Stimulated activated CD4-positive, alpha-beta T cell treated with anti-CD3 and anti-CD28 coated beads, TNF-alpha, amount 100 ng/mL, for 48 hours (primary cell): ENCODE data around the gene SLC49A3.
"Not testable (repeated sequence)": the region's sequence is repeated elsewhere in the genome, so short reads cannot be mapped to it uniquely, and the experiment has no call there.

Source experiments
- DNase-seq, 3 donors: peaks; one replicate each; pipeline ENCODE4 v3.0.0-alpha.2; 2020; ENCODE audit warnings: low read depth in 3 of 3

SLC49A3 gene

DNA sequence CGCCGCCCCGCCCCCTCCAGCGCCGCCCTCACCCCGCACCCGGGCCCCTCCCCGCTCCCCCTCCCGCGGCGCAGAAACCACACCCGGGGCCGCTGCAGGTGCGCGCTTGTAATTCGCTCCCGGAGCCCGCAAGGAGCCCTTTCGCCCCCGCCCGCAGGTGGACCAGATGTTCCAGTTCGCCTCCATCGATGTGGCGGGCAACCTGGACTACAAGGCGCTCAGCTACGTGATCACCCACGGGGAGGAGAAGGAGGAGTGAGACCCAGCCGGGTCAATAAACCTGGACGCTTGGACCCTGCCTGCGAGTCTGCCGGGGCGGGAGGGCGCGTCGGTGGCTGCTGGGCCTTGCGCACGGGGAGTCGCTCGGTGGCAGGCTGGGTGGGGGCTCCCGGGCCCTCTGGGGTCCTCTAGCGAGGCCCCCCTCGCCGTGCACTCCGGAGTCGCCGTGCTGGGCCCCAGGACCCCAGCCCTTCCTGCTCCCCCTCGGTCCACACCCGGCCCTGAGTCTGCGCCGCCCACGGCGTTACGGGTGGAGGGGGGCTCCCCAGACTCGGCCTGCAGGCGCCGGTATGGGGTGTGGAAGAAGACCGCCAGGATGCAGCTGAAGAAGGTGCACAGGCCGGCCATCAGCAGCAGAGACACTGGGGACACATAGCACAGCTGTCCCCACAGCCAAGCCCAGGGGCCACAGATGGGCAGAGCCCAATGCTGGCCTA, 7.1 kb downstream of the SLC49A3 start:
- DNase-seq = no peak

DNA sequence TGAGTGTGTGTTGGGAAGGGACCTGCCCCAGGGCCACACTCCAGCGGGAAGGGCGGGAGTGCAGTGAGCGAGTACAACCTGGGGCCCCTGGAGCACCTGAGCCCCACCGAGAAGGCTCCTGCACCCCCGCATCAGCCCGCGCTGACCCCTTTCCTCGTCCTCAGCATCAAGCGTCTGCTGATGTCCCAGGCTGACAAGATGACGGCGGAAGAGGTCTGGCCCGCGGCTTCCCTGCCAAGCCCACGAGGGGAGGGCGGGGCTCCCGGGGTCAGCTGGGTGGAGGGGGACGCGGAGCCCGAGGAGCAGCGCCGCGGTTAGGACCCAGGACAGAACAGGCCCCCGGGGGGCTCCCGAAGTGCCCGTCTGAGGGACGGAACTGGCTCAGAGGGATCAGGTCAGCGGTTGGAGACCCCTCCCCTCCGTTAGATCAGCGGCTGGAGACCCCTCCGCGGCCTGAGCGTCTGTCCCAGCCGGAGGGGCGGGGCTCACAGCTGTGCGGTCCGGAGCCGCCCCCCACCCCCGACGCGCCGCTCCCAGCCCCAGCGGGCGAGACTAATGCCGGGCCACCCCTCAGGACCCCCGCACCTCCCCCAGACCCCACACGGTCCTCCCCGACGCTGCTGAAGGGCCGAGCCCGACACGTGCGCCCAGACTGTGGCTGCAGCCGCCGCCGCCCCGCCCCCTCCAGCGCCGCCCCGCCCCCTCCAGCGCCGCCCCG, 7.9 kb downstream of the SLC49A3 start:
- peak in 1 of 3 donors; percentile 53 for DNase-seq

DNA sequence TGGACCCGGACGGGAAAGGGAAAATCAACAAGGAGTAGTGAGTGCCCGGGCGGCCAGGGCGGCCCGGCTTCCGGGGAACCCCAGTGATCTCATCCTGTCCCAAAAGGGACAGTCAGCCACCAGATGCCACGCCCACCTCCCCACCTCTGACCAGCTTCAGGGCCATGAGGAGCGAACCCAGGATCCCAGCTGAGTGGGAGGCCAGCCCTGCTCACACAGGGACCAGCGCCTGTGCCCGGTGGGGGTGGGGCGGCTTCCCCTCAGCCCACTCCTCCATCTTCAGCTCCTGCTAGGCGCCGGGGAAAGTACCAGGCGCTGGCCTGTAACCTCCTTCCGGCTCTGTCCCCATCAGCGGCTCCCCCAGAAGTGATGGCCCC, 8.4 kb downstream of the SLC49A3 start:
- DNase-seq = peak in 1 of 3 donors; percentile 26

DNA sequence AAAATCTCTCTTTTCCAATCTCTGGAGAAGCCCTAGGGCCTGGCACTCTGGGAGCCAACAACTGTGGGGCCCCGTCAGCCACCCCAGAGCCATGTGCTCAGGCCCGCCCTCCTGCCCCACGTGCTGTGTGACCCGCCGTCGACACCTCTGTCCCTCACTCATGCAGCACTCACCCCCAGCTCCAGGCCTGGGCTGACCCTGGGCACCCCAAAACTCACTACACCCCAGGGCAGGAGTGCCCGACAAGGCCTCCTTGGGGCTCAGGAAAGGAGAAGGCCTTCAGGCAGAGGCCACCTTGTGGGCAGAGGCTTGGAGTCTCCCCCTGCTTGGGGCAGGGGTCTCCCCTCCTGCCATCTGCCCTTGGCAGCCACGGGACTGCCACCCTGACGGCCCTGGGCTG, 8.9 kb downstream of the SLC49A3 start:
- DNase-seq = no peak

DNA sequence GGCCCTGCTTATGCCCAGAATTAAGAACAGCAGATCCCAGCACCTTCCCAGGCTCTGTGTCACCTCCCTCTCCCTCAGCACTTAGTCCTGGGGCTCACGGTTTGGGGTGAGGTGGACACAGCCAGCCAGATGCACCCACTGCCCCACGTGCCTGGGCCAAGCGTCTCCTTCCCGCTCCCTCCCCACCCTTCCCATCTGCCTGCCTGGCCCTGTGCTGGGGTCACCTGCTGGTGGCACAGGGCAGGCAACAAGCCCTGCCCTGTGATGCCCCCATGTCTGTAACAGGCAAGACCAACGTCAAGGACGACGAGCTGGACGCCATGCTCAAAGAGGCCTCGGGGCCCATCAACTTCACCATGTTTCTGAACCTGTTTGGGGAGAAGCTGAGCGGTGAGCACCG, 9.3 kb downstream of the SLC49A3 start:
- DNase-seq = no peak

DNA sequence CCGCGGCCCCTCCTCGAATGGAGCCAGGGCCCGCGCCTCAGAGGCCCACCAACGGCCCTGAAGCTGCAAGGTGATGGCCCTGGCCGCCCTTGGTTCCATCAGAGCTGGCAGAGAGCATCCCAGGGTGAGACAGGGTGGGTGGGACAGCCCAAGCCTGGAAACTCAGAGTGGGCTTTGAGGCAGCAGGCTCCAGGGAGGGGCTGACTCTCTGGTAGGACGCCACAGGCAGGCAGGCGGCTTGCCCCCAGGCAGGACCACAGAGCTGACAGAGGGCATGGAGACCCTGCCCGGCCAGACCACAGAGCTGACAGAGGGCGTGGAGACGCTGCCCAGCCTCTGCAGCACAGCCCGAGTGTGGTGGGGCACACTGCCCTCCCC, 9.9 kb downstream of the SLC49A3 start:
- no peak for DNase-seq

DNA sequence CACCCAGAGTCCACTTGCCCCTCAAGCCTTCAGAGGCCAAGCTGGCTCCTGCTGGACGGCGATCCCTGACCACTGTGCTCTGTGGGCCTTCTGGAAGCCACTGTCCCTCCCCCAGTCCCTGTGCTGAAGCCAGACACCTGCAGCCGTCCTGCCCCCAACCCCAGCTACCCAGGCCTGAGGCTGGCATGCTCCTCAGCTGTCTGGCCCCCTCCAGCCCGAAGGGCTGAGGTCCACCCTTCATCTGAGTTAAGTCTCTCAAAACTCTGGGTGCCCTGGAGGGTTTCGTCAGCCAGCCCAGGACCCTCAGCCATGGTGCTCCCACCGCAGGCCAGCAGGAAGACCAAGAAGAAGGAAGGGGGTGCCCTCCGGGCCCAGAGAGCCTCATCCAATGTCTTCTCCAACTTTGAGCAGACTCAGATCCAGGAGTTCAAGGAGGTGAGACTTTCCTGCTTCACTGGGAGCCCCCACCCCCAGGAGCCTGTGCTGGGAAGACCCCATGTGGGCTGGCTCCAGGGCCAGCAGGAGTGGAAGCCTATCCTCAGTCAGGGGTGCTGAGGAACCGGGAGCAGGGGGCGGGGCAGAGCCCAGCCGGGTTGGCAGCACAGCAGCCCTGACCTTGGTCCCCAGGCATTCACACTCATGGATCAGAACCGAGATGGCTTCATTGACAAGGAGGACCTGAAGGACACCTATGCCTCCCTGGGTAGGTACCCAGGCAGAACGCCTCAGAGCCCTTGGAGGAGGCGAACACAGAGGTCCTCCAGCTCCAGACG, 10.4 kb downstream of the SLC49A3 start:
- DNase-seq = no peak

DNA sequence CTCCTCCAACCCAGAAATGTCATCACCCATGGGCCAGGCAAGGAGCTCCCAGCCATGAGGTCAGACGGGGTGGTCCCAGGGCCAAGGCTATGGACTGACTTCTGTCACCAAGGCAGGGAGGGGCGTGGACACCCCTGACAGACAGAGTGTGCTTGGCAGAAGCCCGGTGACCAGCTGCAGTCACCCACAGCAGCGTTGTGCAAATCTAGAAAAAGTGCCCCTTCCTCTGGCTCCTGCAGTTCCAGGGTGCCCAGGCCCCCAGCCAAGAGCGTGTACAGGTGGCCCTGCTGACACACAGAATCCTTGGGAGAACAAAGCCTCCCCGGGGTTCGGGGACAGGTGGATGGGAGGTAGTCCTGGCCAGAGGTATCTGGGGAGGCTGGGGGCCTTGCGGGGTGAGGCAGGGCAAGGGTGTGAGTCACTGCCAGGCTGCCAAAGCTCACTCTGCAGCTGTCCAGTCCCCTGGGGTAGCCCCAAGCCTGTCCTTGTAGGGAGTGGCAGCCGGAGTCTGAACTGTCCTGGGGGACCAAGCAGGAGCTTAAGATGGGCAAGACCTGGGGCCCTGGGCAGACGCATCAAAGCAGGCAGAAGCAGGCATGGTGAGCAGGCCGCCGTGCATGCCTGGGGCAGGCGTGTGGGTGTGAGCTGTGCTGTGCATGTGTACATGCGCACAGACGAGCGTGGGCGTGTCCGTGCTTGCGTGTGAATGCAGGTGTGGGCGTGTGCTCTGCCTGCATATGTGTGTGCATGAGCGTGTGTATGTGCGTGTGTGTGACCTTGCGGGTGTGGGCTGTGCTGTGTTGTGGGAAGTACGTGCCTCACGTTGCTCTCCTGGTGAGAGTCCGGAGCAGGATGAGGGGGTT, 11.3 kb downstream of the SLC49A3 start:
- DNase-seq = no peak

DNA sequence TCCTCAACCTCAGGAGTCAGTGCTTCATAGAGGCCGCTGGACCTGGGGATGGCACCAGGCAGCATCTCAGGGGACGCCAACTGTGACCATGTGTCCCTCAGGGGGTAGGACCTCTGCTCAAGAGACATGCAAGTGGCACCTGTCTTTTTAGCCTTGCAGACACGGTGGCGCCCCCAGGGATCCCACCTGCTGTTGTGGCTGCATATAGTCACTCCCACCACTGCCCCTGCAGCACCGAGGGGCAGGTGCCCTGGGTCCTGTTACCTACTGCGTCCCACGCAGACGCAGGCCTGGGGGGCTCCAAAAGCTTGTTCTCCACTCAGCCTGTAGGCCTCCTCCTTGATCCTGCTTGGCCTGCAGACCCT, 12.1 kb downstream of the SLC49A3 start:
- no peak for DNase-seq

DNA sequence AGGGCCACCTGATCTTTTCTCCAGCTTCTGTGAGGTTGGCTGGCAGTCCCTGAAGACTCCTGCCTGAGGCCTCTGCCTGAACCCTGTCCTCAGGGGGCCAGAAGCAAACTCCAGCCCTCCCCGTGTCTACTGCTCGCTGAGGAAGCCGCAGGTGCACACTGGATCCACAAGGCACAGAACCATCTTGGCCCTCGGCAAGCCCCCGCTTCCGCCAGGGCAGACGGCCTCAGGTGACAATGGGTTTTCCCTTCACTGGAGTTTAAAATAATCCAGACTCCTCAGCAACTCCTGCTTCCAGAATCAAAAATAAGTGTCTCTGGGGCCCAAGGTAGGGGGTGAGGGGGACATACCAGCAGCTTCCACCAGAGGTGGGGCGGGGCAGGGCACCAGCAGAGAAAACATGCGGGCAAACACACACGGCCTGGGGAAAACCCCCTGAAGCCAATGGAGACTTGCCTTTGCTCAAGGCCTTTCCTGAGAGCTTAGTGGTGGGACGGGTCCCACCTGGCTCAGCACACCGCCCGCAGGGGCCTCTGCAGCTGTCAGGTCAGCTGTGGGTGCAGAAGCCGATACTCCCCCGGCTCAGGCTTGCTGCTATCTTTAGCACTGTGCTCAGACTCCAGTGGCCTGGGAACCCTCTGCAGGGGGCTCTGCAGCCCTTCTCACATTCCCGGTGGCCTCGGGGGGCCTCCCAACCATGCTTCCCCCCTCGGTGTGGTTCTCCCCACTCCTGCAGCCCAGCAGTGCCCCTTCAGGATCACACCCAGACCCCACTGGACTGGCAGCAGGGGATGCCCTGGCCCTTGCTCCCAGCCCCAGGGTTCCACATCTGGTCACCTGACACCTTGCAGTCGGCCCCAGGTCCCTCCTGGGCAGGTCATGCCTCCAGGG, 12.7 kb downstream of the SLC49A3 start:
- no peak for DNase-seq

DNA sequence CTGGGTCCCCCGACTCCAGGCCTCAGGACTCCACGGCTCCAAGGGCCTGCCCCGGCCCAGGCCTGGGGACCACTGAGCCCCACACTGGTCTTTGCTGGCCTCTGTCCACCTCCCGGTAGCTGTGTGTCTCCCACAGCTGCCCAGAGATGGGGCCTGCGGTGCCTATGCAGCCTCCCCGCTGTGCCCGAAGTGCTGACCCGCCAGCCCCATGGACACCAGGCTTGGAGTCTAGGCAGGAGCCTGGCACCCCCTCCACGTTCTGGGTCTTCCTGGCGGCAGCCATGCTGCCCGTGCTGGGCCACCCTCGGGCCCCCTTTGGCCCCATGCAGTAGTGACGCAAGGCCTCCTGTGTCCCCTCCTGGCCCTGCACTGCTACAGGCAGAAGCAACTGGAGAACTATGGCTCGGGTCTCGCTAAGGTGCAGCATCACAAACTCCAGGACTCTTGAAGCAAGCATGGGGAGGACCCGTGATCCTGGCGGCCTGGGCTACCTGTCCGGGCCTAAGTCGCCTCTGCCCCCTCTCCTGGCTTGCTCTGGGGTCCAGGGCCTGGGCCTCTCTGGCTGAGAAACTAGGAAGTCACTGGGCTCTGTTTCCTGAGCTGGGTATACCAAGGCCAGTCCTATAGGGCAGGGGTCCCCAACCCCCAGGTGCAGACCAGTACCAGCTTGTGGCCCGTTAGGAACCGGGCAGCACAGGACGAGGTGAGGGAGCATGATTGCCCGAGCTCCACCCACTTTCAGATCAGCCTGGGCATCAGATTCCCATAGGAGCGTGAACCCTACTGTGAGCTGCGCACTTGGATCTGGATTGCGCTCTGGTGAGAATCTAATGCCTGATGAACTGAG, 13.7 kb downstream of the SLC49A3 start:
- no peak for DNase-seq

DNA sequence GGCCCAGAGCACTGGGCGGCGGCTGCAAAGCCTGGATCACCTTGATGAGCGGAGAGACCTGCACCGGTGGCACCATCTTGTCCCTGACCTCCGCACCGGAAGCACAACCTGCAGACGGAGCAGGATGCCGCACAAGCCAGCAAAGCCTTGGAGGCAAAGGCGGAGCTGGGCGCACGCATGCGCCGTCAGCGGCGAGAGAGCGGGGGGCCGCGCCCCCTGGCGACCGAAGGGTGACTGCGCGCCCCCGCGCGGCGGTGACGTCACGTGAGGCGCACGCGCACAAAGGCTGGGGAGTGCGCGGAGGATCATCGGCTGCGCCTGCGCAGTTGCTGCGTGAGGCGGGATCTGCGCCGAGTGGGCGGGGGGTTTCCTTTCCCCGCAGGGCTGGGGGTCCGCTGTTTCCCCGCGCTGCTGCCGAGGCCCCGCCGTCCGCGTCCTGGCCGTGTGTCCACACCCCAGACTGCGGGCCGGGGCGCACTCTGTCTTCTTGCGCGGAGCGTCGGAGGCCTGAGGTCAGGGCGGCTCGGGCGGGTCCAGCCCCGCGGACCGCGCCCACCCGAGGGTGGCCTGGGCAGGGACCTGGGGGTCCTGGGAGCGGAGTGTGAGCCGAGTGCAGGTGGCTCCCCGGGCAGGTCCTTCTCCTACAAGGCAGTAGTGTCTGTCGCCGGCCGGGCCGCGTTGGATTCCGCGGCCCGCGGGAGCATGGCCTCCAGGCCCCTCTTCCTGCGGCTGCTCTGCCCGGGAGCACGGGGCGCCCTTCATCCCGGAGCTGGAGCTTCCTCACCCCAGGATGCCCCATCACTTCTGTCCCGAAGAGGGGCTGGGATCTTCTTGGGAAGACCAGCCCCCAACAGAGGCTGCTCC, 14.5 kb downstream of the SLC49A3 start, which contains the start of the genes ATP5ME and MYL5:
Gene ATP5ME, minus strand, starts transcription at position 105 of the 864 bp plus-strand sequence. Its CDS starts 29 bp downstream, at position 76.
Gene MYL5, plus strand, starts transcription at position 371 of the 864 bp plus-strand sequence. CDS start 3,485 bp downstream, outside the sequence.
- peak; percentile 91 to 96 (median 94) for DNase-seq

DNA sequence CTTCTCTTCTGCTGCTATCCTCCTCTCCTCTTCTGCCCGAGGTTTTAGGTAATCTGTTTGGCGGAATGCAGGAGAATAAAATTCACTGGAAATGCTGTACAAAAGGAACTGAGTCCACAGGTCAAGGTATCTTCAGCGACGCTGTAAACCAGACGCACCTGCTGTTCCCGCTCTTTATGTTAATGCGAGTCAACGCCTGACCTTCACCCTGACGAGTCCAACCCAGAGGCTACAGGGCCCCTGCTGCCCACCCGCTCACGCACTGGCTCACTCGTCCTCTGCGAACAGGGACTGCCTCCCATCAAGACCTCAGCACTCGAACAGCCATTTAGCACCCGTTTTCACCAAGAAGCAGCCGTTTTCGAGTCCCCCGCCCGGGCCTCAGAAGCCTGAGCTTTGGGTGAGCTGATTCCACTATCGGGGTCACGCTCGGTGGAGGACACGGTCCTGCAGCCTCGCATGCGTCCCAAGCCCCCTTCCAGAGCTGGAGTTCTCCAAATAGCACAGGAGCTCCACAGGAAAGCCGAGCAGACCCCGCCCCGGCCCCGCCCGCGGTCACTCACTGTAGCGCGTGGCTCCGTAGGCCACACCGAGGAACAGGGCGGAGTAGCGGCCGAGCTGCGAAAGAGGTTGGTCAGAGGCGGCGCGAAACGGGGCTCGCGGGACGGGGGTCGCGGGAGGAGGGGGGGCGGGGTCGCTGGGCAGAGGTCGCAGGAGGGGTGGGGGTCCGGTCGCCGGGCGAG, 15.4 kb downstream of the SLC49A3 start:
- DNase-seq = no peak

DNA sequence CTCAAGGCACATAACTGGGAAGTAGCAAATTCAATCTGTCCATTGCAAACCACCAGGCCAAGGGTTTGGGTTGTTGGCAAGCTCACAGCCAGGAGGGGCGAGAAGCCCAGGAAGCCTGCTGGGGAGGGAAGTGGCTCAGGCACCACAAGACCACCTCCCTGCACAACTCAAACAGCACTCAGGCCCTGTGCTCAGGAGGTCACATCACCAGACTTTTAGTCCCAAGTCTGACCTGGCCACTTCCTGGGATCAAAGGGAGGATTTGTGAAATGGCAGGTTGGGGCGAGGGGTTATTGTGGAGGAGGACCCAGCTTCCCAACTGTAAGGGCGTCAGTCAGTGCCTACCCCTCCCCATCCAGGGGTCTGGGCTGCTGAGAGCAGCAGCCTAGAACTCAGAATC, 17.2 kb downstream of the SLC49A3 start:
- no peak for DNase-seq

DNA sequence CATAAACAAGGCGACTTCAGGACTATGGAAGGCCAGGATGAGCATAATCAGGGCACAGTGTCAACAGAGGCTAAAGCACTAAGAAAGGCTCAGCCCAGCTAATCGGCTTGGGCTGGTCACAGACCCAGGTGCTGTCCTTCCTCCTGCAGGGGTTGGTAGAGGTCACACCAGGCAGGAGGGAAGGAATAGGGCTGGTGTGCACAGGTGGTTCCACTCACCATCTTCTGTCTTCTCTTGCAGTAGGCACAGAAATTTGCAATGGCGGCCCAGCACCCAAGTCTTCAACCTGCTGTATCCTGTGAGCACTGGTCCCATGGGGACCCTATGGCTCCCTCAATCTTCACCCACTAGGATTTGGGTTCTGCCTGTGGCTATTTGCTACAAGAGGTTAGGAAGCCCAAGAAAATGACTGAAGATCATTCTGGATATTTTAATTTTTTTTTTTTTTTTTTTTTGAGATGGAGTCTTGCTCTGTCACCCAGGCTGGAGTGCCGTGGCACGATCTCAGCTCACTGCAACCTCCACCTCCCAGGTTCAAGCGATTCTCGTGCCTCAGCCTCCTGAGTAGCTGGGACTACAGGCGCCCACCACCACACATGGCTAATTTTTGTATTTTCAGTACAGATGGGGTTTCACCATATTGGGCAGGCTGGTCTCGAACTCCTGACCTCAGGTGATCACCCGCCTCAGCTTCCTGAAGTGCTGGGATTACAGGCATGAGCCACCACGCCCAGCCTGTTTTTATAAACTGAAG, 19.0 kb downstream of the SLC49A3 start:
- DNase-seq = not testable (repeated sequence)

DNA sequence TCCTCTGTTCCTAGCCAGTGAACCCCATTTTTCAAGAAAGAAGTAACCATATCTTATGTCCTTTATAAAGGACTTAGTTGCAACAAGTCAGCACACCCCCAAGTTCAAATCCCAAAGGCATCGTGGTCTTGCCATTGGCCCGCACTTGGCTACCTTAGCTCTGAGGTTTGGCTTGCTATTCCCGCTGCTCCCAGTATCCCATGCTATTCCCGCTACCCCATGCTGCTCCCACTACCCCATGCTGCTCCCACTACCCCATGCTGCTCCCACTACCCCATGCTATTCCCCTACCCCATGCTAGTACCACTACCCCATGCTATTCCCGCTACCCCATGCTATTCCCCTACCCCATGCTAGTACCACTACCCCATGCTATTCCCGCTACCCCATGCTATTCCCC, 20.7 kb downstream of the SLC49A3 start:
- DNase-seq = not testable (repeated sequence)

DNA sequence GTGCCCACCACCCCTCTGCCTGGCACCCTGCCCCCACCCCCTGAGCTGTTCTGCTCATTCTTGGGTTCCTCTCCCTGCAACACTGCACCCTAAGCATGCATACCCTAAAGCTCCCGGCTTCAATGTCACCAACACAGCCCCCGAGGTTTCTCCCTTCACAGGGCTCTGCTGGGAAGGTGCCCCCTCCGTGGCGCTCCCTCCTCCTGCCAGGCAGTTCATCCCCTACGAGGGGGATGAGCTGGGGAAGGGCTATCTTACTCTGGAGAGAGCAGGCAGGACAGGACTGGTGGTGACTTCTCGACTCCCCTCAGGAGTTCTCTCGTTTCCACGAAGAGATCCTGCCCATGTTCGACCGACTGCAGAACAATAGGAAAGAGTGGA, 21.4 kb downstream of the SLC49A3 start:
- no peak for DNase-seq
